Heart left ventricle (tissue), 16 donors: ENCODE results near the gene TKFC. TPM values are rescaled to one million over a fixed set of nuclear protein-coding genes. Genes with fewer than 3 reads are reported as not detected.

ENCODE experiments used
- ATAC-seq, 4 donors: fragments of 200-7000 bp; cut with Tn5 transposase; one replicate each; pipeline ENCODE4 v1.9.1; 2020 to 2022; ENCODE audit warnings: moderate library complexity in 4 of 4, mild to moderate bottlenecking in 3 of 4, moderate number of reproducible peaks in 1 of 4
- DNase-seq, 5 donors: peaks; one replicate each; pipeline ENCODE4 v3.0.0-alpha.2; 2020
- H3K27ac ChIP-seq, 12 donors: fragments of 200-600 bp; sonication (generic) in 4 of 12; one replicate each; pipeline versions ENCODE4 v1.5.0 to v1.8.0; 2016 to 2022; ENCODE audit warnings: mild to moderate bottlenecking in 2 of 12
- H3K27me3 ChIP-seq, 9 donors: fragments of 200-600 bp; sonication (generic) in 2 of 9; one replicate each; pipeline versions ENCODE4 v1.5.1 to v1.8.0; 2016 to 2022; ENCODE audit warnings: mild to moderate bottlenecking in 3 of 9
- H3K36me3 ChIP-seq, 9 donors: fragments of 200-600 bp; sonication (generic) in 2 of 9; one replicate each; pipeline versions ENCODE4 v1.5.0 to v1.8.0; 2018 to 2022; ENCODE audit warnings: mild to moderate bottlenecking in 2 of 9
- H3K4me1 ChIP-seq, 12 donors: fragments of 200-600 bp; sonication (generic) in 4 of 12; one replicate each; pipeline versions ENCODE4 v1.5.0 to v1.8.0; 2016 to 2022; ENCODE audit warnings: mild to moderate bottlenecking in 3 of 12
- H3K4me3 ChIP-seq, 12 donors: fragments of 200-600 bp; sonication (generic) in 4 of 12; one replicate each; pipeline versions ENCODE4 v1.5.0 to v1.8.0; 2017 to 2022; ENCODE audit warnings: mild to moderate bottlenecking in 9 of 12, moderate library complexity in 4 of 12
- H3K9me3 ChIP-seq, 12 donors: fragments of 200-600 bp; sonication (generic) in 4 of 12; one replicate each; pipeline versions ENCODE4 v1.5.0 to v1.8.0; 2016 to 2022; ENCODE audit warnings: mild to moderate bottlenecking in 1 of 12
- POLR2A ChIP-seq, 2 donors: fragments of 450-650 bp; IDR thresholded peaks; one replicate each; pipeline ENCODE4 v1.6.1; 2017; ENCODE audit warnings: antibody characterized with exemption in 2 of 2, mild to moderate bottlenecking in 2 of 2, moderate library complexity in 2 of 2
- WGBS, 4 donors: extraction: QIAGEN DNeasy Blood & Tissue Kit in 2 of 4; methylation state at CpG; one replicate each; pipeline versions ENCODE4 v1.1.5 to v1.1.7; 2013 to 2018; 5-methylcytosine and 5-hydroxymethylcytosine counted together
- intact Hi-C, 10 donors: fragments of 100-400 bp; cut with DNase I; formaldehyde crosslinking; loops; one replicate each; pipeline versions ENCODE4 v1.11.1 to v1.14.2; 2022
- polyA plus RNA-seq, 2 donors: library from polyadenylated mRNA; stranded (reverse); fragments of 200-250 nt; gene quantifications; one replicate each; pipeline ENCODE4 v1.2.3, GENCODE V29; 2013
- total RNA-seq, 9 donors: library from RNA; depleted of rRNA in 2 of 9; stranded (reverse); fragments of >200 nt in 2 of 9; fragmentation: NEBNext Ultra II Directional in 3 of 9; extraction: Animal tissue kit (Norgen Biotek cat#: 25700) in 3 of 9; gene quantifications; one replicate each; pipeline versions ENCODE4 v1.1.0 to v1.2.4, GENCODE V29; 2016 to 2023
- TF ChIP-seq, protein P1 (sequence below), 12 donors: fragments of 200-600 bp; sonication (generic) in 4 of 12; IDR thresholded peaks; one replicate each; pipeline versions ENCODE4 v1.5.0 to v1.8.0; 2018 to 2022; ENCODE audit warnings: antibody characterized with exemption in 12 of 12, mild to moderate bottlenecking in 5 of 12
- donor health status: ischemic (EF 13 %, LVEDD 7.1; RV severe dilation, severe dysfunction).
- donor health status: healthy with polysubstance abuse.
- donor health status: DM: no; HTN: yes; CAD: no.
- donor health status: DM: no; HTN: no; CAD: no.
- donor health status: ischemic (EF 25% LVEDD 6.9; RV normal size, moderate dysfunction).
- donor health status: ischemic (EF 25% LVEDD 5.7; RV mildly dilated, moderate dysfunction).
- donor health status: healthy.
- donor health status: DM: yes; HTN: yes; CAD: no.
- donor health status: ischemic (EF 35%, LVEDD 5.7; RV mildly dilated, moderate dysfunction).
- donor health status: nonischemic (EF 11% LVEDD 7.7; RV severe dilation, severe dysfunction).
- donor health status: DM: yes; HTN: yes; CAD: no.
- donor health status: PGD.
- donor health status: ischemic (EF 29% LVEDD 5.4; RV normal size, mild dysfunction).
- donor health status: nonischemic (EF 23%, LVEDD 6.1; RV moderate dilation, normal function).

Gene TKFC
- total and polyA plus RNA-seq, 11 donors, result 10.0 to 31.2 (median 16.2) TPM

DNA sequence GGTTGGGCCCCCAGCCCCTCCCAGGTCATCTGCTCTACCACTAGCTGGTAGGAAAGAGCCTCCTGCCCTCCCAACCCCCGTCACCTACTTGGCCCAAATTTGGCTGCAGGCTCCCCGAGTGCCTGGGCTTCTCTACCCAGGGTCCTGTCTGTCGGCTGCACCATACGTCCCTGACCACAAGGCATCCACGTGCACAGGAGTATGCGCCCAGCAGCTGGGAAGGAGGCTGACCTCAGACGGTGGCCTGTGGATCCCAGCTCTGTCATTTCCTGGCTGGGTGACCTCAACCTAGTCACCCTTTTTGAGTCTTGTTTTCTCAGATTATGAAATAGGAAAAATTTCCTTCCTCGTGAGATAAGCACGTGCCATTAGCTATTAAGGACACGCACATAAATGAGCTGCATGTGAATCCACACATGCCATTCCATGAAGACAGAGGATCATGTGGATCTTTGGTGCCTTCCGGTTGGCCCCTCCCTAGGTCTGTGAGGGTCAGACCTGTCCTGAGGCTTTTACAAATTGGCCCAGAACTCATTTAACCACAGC is 15.0 kb downstream of the TKFC start:
- Histone ChIP-seq H3K9me3 (no peaks in the 10 kb centered on the region), H3K27me3 (no peaks in the 10 kb centered on the region), H3K4me3 (no peak overlapping the region), H3K4me1 (peaks cover 0 to 11% (median 0%) of the 10 kb centered on the region in 12 donors), H3K36me3 (peaks cover 0 to 56% (median 36%) of the 10 kb centered on the region in 9 donors), H3K27ac (peak overlapping the region in 1 of 12 donors; percentile 49)
- DNase-seq (peak in 1 of 5 donors; percentile 33), ATAC-seq (peak; percentile 24 to 71 (median 60))
- intact Hi-C loops, result no loop called here
- WGBS, 4 donors, result 61 to 75% (median 68%) methylated on average over 11 of the region's 11 CpGs
- no peak for TF ChIP-seq POLR2A (IDR thresholded peaks at IDR 0.05)
- TF ChIP-seq, protein P1, sequence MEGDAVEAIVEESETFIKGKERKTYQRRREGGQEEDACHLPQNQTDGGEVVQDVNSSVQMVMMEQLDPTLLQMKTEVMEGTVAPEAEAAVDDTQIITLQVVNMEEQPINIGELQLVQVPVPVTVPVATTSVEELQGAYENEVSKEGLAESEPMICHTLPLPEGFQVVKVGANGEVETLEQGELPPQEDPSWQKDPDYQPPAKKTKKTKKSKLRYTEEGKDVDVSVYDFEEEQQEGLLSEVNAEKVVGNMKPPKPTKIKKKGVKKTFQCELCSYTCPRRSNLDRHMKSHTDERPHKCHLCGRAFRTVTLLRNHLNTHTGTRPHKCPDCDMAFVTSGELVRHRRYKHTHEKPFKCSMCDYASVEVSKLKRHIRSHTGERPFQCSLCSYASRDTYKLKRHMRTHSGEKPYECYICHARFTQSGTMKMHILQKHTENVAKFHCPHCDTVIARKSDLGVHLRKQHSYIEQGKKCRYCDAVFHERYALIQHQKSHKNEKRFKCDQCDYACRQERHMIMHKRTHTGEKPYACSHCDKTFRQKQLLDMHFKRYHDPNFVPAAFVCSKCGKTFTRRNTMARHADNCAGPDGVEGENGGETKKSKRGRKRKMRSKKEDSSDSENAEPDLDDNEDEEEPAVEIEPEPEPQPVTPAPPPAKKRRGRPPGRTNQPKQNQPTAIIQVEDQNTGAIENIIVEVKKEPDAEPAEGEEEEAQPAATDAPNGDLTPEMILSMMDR (IDR thresholded peaks at IDR 0.05), result no peak

GRCh38 chr11:61349189-61349751 is 16.2 kb downstream of the TKFC start:
- intact Hi-C loops, result no loop called here
- H3K4me1 ChIP-seq, result peaks cover 0 to 11% (median 0%) of the 10 kb centered on the region in 12 donors
- H3K9me3 ChIP-seq, result no peaks in the 10 kb centered on the region
- TF ChIP-seq, protein P1 (IDR thresholded peaks at IDR 0.05), result no peak
- TF ChIP-seq POLR2A (IDR thresholded peaks at IDR 0.05), result no peak
- no peak overlapping the region for H3K27ac ChIP-seq
- no peak for ATAC-seq
- WGBS, 4 donors, result 87 to 93% (median 91%) methylated on average over 11 to 12 of the region's 12 CpGs
- peak in 1 of 5 donors; percentile 17 for DNase-seq
- peaks cover 0 to 63% (median 46%) of the 10 kb centered on the region in 9 donors for H3K36me3 ChIP-seq
- H3K27me3 ChIP-seq, result no peaks in the 10 kb centered on the region
- H3K4me3 ChIP-seq, result no peak overlapping the region

DNA sequence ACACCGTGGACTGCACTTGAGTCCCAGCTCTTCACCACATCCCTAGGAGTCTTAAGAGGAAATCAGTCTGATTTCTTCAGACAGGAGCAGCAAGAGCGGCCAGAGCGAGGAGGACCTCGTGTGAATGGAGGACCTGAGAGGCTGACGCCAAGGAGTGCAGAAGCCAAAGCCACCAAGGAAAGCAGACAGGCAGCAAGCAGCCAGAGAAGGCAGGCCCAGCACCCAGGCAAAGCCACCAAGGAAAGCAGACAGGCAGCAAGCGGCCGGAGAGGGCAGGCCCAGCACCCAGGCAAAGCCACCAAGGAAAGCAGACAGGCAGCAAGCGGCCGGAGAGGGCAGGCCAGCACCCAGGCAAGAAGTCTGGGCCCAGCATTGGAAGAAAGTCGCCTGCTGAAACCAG is 16.9 kb downstream of the TKFC start:
- Histone ChIP-seq H3K4me3 (no peak overlapping the region), H3K27me3 (no peaks in the 10 kb centered on the region), H3K27ac (no peak overlapping the region), H3K4me1 (peaks cover 0 to 11% (median 0%) of the 10 kb centered on the region in 12 donors), H3K9me3 (no peaks in the 10 kb centered on the region), H3K36me3 (peaks cover 0 to 69% (median 48%) of the 10 kb centered on the region in 9 donors)
- TF ChIP-seq, protein P1 (IDR thresholded peaks at IDR 0.05), result no peak
- no peak for TF ChIP-seq POLR2A (IDR thresholded peaks at IDR 0.05)
- DNase-seq, result peak in 1 of 5 donors; percentile 10
- intact Hi-C loops, result no loop called here
- no peak for ATAC-seq
- 95 to 97% (median 96%) methylated on average over 9 to 10 of the region's 10 CpGs for WGBS, 4 donors

DNA sequence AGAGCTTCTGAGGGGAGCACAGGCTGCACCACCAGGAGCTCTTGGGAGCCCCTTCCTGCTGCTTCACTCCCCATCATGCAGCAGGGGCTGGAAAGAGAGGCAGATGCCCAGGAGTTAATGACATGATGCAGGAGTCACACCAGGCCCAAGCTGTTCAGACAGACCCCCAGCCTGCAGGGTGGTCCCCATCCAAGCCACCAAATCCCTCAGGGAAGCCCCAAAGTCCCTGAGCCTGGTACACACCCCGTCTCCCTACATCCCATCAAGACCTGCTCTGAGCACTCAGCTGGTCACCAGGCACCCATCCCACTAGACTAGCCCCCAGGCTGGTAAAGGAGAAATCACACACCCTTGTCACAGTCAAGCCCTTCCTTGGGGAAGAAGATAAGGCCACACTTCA is 17.3 kb downstream of the TKFC start:
- WGBS, 4 donors, result 94 to 100% (median 98%) methylated on average over 1 of the region's 1 CpG
- TF ChIP-seq, protein P1 (IDR thresholded peaks at IDR 0.05), result no peak
- TF ChIP-seq POLR2A (IDR thresholded peaks at IDR 0.05), result no peak
- no peaks in the 10 kb centered on the region for H3K9me3 ChIP-seq
- DNase-seq (peak in 1 of 5 donors; percentile 12), ATAC-seq (no peak)
- no peak overlapping the region for H3K4me3 ChIP-seq
- intact Hi-C loops, result no loop called here
- no peak overlapping the region for H3K27ac ChIP-seq
- no peaks in the 10 kb centered on the region for H3K27me3 ChIP-seq
- peaks cover 0 to 11% (median 0%) of the 10 kb centered on the region in 12 donors for H3K4me1 ChIP-seq
- peaks cover 0 to 73% (median 51%) of the 10 kb centered on the region in 9 donors for H3K36me3 ChIP-seq
